Measurements from ENCODE around the gene SPNS3. TPM values are rescaled to one million over a fixed set of nuclear protein-coding genes. Genes with fewer than 3 reads are reported as not detected.

Gene SPNS3
- total and polyA plus RNA-seq, 9 of the 15 experiments (the other 6 are each of a cell fraction or from before 2014, with no cell fraction given): not detected

DNA sequence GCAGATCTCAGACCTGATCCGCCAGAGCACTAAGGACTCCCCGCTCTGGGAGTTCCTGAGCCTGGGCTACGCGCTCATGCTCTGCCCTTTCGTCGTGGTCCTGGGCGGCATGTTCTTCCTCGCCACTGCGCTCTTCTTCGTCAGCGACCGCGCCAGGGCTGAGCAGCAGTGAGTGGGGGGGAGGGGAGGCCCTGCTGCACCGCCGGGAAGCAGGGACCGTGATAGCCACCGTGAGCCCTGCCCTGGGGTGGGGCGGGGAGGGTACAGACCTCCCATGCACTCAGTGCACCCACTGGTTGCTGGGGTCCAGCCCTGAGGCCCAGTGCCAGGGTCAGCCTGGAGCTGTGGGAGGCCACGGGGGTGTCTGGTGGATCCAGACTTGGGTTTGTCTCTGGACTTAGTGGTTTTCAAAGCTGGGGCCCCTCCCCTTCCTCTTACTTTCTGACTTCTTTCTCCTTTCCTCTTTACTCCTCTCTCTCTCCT, 102.6 kb downstream of the SPNS3 start (continued):
- TF ChIP-seq TFAP4 (CRISPR knock-in tag; IDR thresholded peaks at IDR 0.05; ENCODE audit: borderline replicate concordance): peak; percentile 20; the same call in 1 of the 2 replicates
- peak; percentile 63; the same call in 1 of the 2 replicates for TF ChIP-seq POLR2AphosphoS2 (IDR thresholded peaks at IDR 0.05; ENCODE audit: low read length)
- no peak for TF ChIP-seq ZNF3 (CRISPR knock-in tag; IDR thresholded peaks at IDR 0.05)
- no peak for TF ChIP-seq TBP (optimal IDR thresholded peaks at IDR 0.05; ENCODE audit: low read depth, low read length)
- TF ChIP-seq GATA2 (CRISPR knock-in tag; IDR thresholded peaks at IDR 0.05): no peak
- TF ChIP-seq, protein P1, sequence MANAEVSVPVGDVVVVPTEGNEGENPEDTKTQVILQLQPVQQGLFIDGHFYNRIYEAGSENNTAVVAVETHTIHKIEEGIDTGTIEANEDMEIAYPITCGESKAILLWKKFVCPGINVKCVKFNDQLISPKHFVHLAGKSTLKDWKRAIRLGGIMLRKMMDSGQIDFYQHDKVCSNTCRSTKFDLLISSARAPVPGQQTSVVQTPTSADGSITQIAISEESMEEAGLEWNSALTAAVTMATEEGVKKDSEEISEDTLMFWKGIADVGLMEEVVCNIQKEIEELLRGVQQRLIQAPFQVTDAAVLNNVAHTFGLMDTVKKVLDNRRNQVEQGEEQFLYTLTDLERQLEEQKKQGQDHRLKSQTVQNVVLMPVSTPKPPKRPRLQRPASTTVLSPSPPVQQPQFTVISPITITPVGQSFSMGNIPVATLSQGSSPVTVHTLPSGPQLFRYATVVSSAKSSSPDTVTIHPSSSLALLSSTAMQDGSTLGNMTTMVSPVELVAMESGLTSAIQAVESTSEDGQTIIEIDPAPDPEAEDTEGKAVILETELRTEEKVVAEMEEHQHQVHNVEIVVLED (CRISPR knock-in tag; IDR thresholded peaks at IDR 0.05): no peak
- TF ChIP-seq SMAD4 (CRISPR knock-in tag; conservative IDR thresholded peaks at IDR 0.05): no peak
- TF ChIP-seq MTA3 (IDR thresholded peaks at IDR 0.05; ENCODE audit: borderline replicate concordance): no peak
- no peak for TF ChIP-seq CHD4 (IDR thresholded peaks at IDR 0.05; ENCODE audit: insufficient read depth, insufficient replicate concordance, low read depth, low read length, poor library complexity, severe bottlenecking)
- TF ChIP-seq KAT7 (CRISPR knock-in tag; IDR thresholded peaks at IDR 0.05; ENCODE audit: borderline replicate concordance): no peak
- TF ChIP-seq ZBTB8A (IDR thresholded peaks at IDR 0.05; ENCODE audit: partially characterized antibody): no peak
- TF ChIP-seq BACH1 (tag; IDR thresholded peaks at IDR 0.05): no peak
- TF ChIP-seq POLR2A (conservative IDR thresholded peaks at IDR 0.05): peak; percentile 57
- TF ChIP-seq NFIC (IDR thresholded peaks at IDR 0.05): no peak
- no peak for TF ChIP-seq GTF3C2 (IDR thresholded peaks at IDR 0.05; ENCODE audit: borderline replicate concordance, extremely low read depth, insufficient read length)
- TF ChIP-seq JUND (IDR thresholded peaks at IDR 0.05; ENCODE audit: borderline replicate concordance, low read depth, low read length): no peak
- TF ChIP-seq JUND (tag; IDR thresholded peaks at IDR 0.05; ENCODE audit: borderline replicate concordance, low read depth, low read length): no peak
- TF ChIP-seq PTRF (tag; IDR thresholded peaks at IDR 0.05): no peak
- TF ChIP-seq, protein P2, sequence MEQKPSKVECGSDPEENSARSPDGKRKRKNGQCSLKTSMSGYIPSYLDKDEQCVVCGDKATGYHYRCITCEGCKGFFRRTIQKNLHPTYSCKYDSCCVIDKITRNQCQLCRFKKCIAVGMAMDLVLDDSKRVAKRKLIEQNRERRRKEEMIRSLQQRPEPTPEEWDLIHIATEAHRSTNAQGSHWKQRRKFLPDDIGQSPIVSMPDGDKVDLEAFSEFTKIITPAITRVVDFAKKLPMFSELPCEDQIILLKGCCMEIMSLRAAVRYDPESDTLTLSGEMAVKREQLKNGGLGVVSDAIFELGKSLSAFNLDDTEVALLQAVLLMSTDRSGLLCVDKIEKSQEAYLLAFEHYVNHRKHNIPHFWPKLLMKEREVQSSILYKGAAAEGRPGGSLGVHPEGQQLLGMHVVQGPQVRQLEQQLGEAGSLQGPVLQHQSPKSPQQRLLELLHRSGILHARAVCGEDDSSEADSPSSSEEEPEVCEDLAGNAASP (IDR thresholded peaks at IDR 0.05): no peak
- TF ChIP-seq ATF1 (CRISPR knock-in tag; IDR thresholded peaks at IDR 0.05): no peak
- no peak for TF ChIP-seq ATF1 (tag; IDR thresholded peaks at IDR 0.05)
- TF ChIP-seq SNIP1 (IDR thresholded peaks at IDR 0.05; ENCODE audit: low read depth): no peak
- TF ChIP-seq TBL1XR1 (IDR thresholded peaks at IDR 0.05; ENCODE audit: low read length in 2 of 2): no peak
- TF ChIP-seq, protein P3, sequence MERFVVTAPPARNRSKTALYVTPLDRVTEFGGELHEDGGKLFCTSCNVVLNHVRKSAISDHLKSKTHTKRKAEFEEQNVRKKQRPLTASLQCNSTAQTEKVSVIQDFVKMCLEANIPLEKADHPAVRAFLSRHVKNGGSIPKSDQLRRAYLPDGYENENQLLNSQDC (CRISPR knock-in tag; IDR thresholded peaks at IDR 0.05): no peak

All from K562 (cell line).